NCI-H2081 (cell line): ENCODE results near the gene MAGEB3.
"Not testable (repeated sequence)": the region's sequence is repeated elsewhere in the genome, so short reads cannot be mapped to it uniquely, and the experiment has no call there.

ENCODE experiments used
- DNase-seq, 2 experiments: peaks; one replicate each; lab custom pipeline; 2025; lab: John Stamatoyannopoulos, UW

MAGEB3 gene

GRCh38 chrX:30230395-30230794, at the start of gene MAGEB3:
Gene MAGEB3 (plus strand): TSS chrX:30230657. CDS start chrX:30235925, 5,268 bp downstream.
- no peak for DNase-seq

- no peak for DNase-seq
Observed at GRCh38 chrX:30181353-30181752, 49.1 kb upstream of the MAGEB3 start.

GRCh38 chrX:30183554-30183953, 46.9 kb upstream of the MAGEB3 start:
- DNase-seq: no peak

DNA sequence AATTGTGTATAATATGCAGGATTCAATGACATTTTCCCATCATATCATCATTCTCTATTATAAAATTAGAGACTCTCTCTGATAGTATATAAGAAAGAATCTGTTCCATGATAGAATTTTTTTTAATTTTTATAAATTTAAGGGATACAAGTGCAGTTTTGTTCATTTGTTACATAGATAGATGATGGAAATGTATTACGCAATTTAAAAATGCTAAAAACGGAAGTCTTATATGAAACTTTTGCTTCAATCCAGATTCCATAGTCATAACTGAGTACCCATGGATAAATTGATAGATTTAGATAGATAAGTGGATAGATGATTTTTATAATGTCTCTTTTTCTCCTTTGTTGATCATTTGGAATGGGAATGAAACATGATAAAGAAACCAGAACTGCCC, 40.0 kb upstream of the MAGEB3 start:
- DNase-seq: no peak

DNA sequence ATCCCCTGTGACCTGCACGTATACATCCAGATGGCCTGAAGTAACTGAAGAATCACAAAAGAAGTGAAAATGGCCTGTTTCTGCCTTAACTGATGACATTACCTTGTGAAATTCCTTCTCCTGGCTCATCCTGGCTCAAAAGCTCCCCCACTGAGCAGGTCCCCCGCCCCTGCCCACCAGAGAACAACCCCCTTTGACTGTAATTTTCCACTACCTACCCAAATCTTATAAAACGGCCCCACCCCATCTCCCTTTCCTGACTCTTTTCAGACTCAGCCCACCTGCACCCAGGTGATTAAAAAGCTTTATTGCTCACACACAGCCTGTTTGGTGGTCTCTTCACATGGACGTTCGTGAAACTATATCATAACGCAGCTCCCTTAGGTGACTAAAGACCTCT, 36.5 kb upstream of the MAGEB3 start:
- not testable (repeated sequence) for DNase-seq

DNA sequence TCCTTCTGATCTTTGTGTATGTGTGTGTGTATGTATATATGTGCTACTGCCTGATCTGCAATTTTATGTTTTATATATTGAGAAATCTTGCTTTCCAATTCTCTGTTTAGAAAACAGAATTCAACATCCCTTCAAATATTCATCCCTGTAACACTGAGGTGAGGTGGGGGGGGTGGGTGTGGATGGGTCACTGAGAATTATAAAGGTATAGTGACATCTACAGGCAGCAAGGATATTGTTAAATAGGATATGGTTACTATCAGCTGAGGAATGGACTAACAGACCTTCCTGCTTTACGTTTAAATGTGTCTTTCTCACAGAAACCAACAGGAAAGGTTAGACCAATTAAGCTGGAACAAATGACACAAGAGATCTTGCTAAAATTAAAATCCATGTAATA, 34.1 kb upstream of the MAGEB3 start:
- DNase-seq: peak in 1 of 2 experiments; percentile 19

DNA sequence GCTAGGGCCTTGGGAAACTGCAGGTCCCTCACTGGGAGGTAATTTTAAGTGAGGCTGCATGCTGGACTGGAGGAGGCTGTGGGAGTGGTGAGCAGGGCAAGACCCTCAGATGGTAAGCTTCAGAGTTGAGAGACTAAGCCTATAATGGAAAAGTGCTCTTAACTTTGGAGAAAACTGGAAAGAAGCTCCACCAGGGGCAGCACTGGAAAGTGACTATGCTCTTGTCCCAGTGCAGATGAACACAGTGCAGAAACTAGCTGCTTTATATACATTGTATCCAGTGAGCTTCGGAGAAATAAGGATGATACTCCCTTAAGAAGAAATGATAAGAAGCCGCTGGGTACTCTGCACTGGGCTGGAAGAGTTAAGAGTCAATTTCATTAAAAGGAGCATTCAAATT, 18.3 kb upstream of the MAGEB3 start:
- no peak for DNase-seq

- no peak for DNase-seq
Observed at GRCh38 chrX:30215357-30215843, 15.1 kb upstream of the MAGEB3 start, which contains the start of gene MAGEB2. Gene MAGEB2 (plus strand): TSS chrX:30215563. CDS start chrX:30218581, 3,018 bp downstream.

DNA sequence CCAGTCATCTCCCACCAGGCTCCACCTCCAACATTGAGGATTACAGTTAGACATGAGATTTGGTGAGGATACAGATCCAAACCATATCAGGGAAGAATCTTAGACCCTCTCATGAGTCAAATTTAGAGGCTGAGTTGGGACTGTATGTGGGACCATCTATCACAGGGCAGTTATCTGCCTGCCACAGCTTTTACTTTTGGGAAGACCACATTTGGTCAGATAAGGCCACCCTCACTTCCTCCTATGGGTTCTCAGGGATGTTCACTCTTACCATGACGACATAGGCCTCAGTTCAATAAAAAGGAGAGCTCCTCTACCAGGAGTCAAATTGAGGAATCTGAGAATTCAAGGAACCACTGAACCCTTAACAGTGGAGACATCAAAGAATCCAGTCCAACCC, 13.0 kb upstream of the MAGEB3 start:
- DNase-seq: no peak

- no peak for DNase-seq
Observed at GRCh38 chrX:30219372-30219771, 11.1 kb upstream of the MAGEB3 start.

DNA sequence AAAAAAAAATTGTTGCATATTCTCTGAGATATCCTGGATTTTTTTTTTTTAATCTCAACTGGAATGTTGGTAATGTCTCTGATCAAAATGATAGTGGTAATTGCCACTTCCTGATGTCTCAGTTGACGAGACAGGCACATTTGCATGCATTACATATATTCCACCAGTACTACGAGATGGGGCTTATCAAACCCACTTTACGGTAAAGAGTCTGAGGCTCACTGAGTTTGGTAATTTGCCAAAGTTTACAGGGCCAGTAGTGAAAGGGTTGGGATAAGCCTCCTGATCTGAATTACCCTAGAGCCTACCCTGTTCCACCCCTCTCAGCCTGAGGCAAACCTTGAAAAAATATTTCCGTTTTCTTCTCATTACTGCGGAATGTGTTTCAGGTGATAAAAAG, 9.8 kb upstream of the MAGEB3 start:
- no peak for DNase-seq

- no peak for DNase-seq
Observed at GRCh38 chrX:30224536-30224935, 5.9 kb upstream of the MAGEB3 start.

- DNase-seq: no peak
Observed at GRCh38 chrX:30228526-30228925, 1.9 kb upstream of the MAGEB3 start.

GRCh38 chrX:30241724-30242415, 11.4 kb downstream of the MAGEB3 start, which contains the start of gene MAGEB4:
Gene MAGEB4 (plus strand): TSS chrX:30242000. CDS start chrX:30242136, 136 bp downstream.
- no peak for DNase-seq

- no peak for DNase-seq
Observed at GRCh38 chrX:30246769-30247489, 16.5 kb downstream of the MAGEB3 start, which contains the start of gene MAGEB1. Gene MAGEB1 (plus strand): TSS chrX:30247146. CDS start chrX:30250494, 3,348 bp downstream.

DNA sequence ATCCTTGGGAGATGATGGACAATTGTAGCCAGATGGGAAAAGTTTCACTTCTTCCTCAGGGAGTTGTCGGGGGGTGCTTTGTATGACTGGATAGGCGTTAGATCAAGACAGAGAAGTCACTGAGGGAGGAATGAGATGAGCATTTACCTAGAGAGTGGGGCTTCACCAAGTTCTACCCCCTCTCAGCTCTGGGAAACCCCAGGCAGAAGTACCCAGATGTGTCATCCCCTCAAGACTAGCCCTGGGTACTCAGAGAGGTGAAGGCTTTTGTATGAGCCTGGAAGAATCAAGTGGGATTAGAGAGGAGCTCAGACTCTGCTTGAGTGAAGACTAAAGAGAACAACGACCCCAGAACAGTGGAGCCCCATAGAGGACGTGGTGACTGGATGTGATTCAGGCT, 18.4 kb downstream of the MAGEB3 start:
- DNase-seq: no peak

DNA sequence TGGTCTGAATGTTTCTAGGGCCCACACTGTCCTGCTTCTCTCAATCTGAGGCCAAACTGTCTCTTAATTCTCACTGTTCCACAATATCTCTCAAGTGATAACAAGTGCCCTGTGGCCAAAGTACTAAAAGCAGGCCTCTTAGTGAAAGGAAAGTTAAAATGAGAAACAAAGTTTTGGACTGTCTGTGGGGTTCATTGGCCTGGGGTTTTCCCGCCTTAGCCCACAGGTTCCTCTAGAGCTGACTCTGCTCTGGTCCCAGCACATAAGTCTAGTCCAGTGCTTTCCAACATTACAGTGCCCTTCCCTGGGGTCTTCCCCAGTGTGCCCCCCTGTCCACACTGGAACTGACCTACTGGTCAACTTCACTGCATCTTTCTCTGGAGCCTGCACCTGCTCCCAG, 22.8 kb downstream of the MAGEB3 start:
- DNase-seq: no peak

- no peak for DNase-seq
Observed at GRCh38 chrX:30259927-30260326, 29.5 kb downstream of the MAGEB3 start.

GRCh38 chrX:30261012-30261411, 30.6 kb downstream of the MAGEB3 start:
- no peak for DNase-seq

DNA sequence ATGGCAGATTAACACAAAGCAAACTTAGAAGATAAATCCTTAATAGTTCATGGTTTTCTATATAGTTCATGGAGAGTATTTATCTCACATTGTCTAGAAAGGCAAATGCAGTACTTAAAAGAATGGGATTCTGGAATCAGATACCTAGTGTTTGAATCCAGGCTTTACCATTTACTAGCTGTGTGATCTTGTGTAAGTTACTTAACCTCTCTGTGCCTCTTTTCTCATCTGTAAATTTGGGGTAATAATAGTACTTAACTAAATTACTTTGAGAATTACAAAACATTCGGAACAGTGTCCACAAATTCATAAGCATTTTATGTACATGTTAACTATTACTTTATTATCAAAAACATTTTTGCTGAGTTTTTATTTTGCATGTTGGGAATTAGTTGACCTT, 32.3 kb downstream of the MAGEB3 start:
- no peak for DNase-seq

- DNase-seq: no peak
Observed at GRCh38 chrX:30270639-30271038, 40.2 kb downstream of the MAGEB3 start.

- peak in 1 of 2 experiments; percentile 9 for DNase-seq
Observed at GRCh38 chrX:30275498-30275897, 45.0 kb downstream of the MAGEB3 start.

- no peak for DNase-seq
Observed at GRCh38 chrX:30278365-30278764, 47.9 kb downstream of the MAGEB3 start.
